ENCODE data around the gene CLEC3B.

- TF ChIP-seq CTCF (conservative IDR thresholded peaks at IDR 0.05; ENCODE audit: low read depth, low read length) = no peak
- TF ChIP-seq EZH2phosphoT487 (IDR thresholded peaks at IDR 0.05; ENCODE audit: borderline replicate concordance, low read length) = no peak
These were observed 22.7 kb upstream of the CLEC3B start for GRCh38 chr3:45003406-45003805.
